Neutrophil (primary cell): ENCODE data around the gene MORN5.

Experiments
- H3K27ac ChIP-seq: fragments of 200-600 bp; sonication (generic); 2 replicates; pipeline ENCODE4 v1.5.1; 2016; ENCODE audit warnings: mild to moderate bottlenecking, moderate library complexity
- H3K27me3 ChIP-seq: fragments of 200-600 bp; sonication (generic); 2 replicates; pipeline ENCODE4 v1.6.0; 2016; ENCODE audit warnings: mild to moderate bottlenecking
- H3K36me3 ChIP-seq: fragments of 200-600 bp; sonication (generic); 2 replicates; pipeline ENCODE4 v1.5.1; 2017
- H3K4me1 ChIP-seq, 2 experiments: fragments of 200-600 bp in 1 of 2; sonication (generic) in 1 of 2; 1 replicate in 1 of 2; 2 replicates in 1 of 2; pipeline versions ENCODE4 v1.5.1 to v1.6.1; 2013 to 2016; ENCODE audit warnings: low read depth in 1 of 2, low read length in 1 of 2, mild to moderate bottlenecking in 1 of 2, moderate library complexity in 1 of 2; ENCODE audit not compliant: control insufficient read depth in 1 of 2, insufficient read depth in 1 of 2
- H3K4me3 ChIP-seq, 2 experiments: fragments of 200-600 bp in 1 of 2; sonication (generic) in 1 of 2; 1 replicate in 1 of 2; 2 replicates in 1 of 2; pipeline ENCODE4 v1.5.1; 2013 to 2016; ENCODE audit warnings: low read depth in 1 of 2, low read length in 1 of 2, mild to moderate bottlenecking in 1 of 2, moderate library complexity in 1 of 2
- H3K9me3 ChIP-seq: fragments of 200-600 bp; sonication (generic); 2 replicates; pipeline ENCODE4 v1.5.1; 2016
- CTCF ChIP-seq: fragments of 200-600 bp; sonication (generic); IDR thresholded peaks from 2 replicates; pipeline ENCODE4 v1.5.1; 2016; ENCODE audit warnings: antibody characterized with exemption

Gene MORN5

GRCh38 chr9:122221183-122221811 is 61.6 kb downstream of the MORN5 start:
- Histone ChIP-seq H3K27ac (no peak overlapping the region), H3K4me1 (peaks cover 9 to 13% of the 10 kb centered on the region in 2 experiments), H3K9me3 (no peaks in the 10 kb centered on the region), H3K36me3 (no peaks in the 10 kb centered on the region), H3K27me3 (peaks cover 100% of the 10 kb centered on the region), H3K4me3 (no peak overlapping the region)
- no peak for TF ChIP-seq CTCF

DNA sequence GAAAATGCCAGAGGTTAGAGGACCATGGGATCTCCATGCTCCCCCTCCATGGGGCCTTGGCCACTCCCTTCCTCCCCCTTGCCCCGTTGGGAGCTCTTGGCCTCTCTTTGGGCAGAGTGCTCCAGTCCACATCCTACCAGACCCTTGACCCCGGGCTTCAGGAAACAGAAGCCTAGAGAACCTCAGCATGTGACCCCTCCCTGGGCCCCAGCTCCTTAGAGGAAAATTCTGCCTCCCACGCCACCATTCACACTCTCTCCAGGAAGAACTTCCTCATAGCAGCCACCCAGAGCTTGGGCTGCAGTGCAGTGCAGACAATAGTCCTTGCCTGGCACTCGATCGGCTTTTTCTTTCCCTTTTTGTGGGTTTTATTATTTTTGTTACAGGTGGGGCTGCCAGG is 63.1 kb downstream of the MORN5 start:
- no peaks in the 10 kb centered on the region for H3K9me3 ChIP-seq
- H3K4me3 ChIP-seq: no peak overlapping the region
- H3K4me1 ChIP-seq: peaks cover 9 to 13% of the 10 kb centered on the region in 2 experiments
- H3K27ac ChIP-seq: no peak overlapping the region
- no peaks in the 10 kb centered on the region for H3K36me3 ChIP-seq
- H3K27me3 ChIP-seq: peaks cover 100% of the 10 kb centered on the region
- TF ChIP-seq CTCF: no peak

DNA sequence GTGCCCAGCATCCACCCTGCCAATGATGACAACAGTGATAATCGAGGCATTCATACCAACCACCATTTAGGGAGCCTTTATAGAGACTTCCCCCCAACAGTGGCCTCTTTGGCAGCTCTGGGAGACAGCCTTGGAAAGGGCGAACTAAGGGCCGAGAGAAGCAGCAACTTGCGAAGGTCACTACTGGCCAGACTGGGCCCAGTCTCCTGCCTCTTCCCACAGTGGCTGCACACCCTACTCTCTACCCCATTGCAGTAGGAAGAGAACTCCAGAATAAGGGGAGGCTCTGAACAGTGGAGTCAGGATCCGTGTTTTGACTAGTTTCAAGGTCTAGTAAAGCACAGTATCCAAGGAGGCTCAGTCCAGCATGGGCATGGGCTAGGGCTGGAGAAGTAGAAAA is 63.7 kb downstream of the MORN5 start:
- TF ChIP-seq CTCF: no peak
- H3K27ac ChIP-seq: no peak overlapping the region
- H3K4me1 ChIP-seq: peaks cover 9 to 19% of the 10 kb centered on the region in 2 experiments
- H3K27me3 ChIP-seq: peaks cover 100% of the 10 kb centered on the region
- no peak overlapping the region for H3K4me3 ChIP-seq
- H3K36me3 ChIP-seq: no peaks in the 10 kb centered on the region
- no peaks in the 10 kb centered on the region for H3K9me3 ChIP-seq

DNA sequence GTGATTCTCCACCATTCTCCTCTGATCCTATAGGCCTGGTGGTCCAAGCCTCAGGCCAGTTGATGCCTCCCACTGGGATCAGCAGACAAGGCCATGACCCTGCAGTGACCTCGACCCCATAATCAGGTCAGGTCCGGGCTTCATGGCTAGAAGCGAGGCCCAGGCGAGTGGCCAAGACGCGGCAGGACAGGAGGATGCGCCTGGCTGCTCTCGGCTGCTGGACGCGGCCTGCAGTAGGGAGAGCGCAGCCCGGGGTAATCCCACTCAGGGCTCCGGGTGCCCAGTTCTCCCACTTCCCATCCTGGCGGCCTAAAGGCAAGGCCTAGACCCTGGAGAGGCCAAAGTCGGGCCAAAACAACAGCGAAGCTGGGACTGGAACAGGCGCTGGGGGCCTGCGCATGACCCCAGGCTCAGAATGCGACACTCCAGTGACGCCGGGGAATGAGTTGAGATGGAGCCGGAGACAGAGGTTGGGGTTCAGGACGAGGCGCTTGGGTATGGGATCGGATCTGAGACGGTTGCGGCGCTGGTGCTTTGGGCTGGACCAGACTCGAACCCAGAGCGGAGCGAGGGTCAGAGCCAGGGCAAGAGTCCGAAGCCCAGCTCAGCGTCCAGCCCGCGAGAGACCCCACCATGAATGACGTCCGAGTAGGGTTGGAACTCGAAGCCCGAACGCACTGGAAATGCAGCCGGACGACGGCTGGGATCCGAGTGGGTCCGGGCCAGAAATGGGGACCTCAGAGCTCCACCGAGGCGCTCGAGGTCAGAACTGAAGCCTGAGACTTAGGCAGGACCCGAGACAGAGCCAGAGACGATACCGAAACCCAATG is 65.8 kb downstream of the MORN5 start:
- no peaks in the 10 kb centered on the region for H3K9me3 ChIP-seq
- peaks cover 100% of the 10 kb centered on the region for H3K27me3 ChIP-seq
- H3K36me3 ChIP-seq: no peaks in the 10 kb centered on the region
- no peak for TF ChIP-seq CTCF
- no peak overlapping the region for H3K27ac ChIP-seq
- H3K4me3 ChIP-seq: no peak overlapping the region
- peaks cover 0 to 7% of the 10 kb centered on the region in 2 experiments for H3K4me1 ChIP-seq

DNA sequence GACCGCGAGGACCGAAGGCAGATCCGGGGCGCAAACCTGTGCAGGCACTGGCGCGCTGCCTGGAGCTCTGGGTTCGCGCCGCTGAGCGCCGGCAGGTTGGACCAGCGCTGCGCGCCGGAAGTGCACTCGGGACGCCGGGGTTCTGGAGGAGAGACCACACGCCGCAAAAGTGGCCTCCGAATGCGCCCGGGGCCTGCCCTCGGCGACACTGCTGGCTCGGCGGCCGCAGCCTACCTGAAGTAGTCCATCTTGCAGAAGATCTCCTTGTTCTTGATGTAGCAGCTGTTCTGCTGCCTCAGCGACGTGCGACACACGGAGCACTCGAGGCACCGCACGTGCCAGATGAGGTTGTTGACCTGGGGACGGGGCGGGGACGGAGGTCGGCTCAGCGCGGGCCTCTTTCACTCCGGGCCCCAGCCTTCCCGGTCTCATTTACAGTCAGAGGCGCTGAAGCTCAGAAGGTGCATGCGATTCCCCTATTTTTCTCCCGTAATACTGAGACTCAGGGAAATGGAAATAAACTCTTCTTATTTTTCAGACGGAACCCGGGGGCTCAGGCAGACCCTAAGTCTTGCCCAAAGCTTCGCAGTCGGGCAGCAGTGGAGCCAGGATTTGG is 66.5 kb downstream of the MORN5 start:
- H3K4me3 ChIP-seq: no peak overlapping the region
- peaks cover 100% of the 10 kb centered on the region for H3K27me3 ChIP-seq
- peaks cover 0 to 7% of the 10 kb centered on the region in 2 experiments for H3K4me1 ChIP-seq
- no peak for TF ChIP-seq CTCF
- H3K36me3 ChIP-seq: no peaks in the 10 kb centered on the region
- no peaks in the 10 kb centered on the region for H3K9me3 ChIP-seq
- no peak overlapping the region for H3K27ac ChIP-seq
